HG03108 (cell line): Measurements from ENCODE around the gene SLC4A5.

Experiments
- ATAC-seq: cut with Tn5 transposase; IDR thresholded peaks from one replicate; pipeline ENCODE4 v1.9.1; 2021; ENCODE audit warnings: moderate library complexity; ENCODE audit not compliant: unreplicated experiment

The SLC4A5 gene

GRCh38 chr2:74275228-74275627 is 68.0 kb downstream of the SLC4A5 start:
- ATAC-seq = no peak

DNA sequence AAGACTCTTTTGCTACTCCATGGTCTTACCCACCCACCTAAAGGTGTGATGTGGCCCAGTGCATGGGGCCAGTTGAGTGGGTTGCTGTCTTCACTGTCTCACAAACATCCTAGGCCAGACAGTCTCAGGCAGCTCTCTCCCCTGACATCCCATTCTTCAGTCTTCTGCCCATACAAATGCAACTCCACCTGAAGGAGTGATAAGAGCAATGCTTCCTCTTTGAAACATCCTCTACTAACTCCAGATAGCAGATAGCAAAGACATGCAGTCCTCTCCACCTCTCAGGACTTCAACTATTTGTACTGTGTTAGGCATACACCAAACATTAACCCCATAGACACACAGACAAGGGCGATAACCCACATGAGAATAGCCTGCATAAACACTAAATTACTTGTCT is 73.5 kb downstream of the SLC4A5 start:
- ATAC-seq = no peak

- no peak for ATAC-seq
These were observed 76.1 kb downstream of the SLC4A5 start for GRCh38 chr2:74267068-74267467.

DNA sequence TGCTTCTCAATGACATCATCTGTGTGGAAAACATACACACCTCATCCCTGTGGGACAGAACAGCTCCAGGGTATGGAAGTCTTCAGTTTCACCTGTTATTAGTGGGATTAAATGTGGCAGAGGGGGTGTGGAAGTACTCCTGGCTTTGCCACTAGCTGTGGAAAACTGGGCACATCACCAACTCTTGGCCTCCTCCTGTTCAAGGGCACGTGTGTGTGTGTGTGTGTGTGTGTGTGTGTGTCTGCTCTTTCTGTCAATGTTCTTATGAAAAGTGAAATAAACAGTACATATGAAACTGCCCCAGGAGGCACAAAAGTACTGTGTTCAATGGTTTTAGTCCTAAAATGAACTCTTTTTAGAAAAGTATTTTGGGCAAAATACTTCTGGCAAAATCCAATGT is 78.9 kb downstream of the SLC4A5 start:
- ATAC-seq = no peak

- ATAC-seq = no peak
These were observed 80.5 kb downstream of the SLC4A5 start for GRCh38 chr2:74262681-74263080.

DNA sequence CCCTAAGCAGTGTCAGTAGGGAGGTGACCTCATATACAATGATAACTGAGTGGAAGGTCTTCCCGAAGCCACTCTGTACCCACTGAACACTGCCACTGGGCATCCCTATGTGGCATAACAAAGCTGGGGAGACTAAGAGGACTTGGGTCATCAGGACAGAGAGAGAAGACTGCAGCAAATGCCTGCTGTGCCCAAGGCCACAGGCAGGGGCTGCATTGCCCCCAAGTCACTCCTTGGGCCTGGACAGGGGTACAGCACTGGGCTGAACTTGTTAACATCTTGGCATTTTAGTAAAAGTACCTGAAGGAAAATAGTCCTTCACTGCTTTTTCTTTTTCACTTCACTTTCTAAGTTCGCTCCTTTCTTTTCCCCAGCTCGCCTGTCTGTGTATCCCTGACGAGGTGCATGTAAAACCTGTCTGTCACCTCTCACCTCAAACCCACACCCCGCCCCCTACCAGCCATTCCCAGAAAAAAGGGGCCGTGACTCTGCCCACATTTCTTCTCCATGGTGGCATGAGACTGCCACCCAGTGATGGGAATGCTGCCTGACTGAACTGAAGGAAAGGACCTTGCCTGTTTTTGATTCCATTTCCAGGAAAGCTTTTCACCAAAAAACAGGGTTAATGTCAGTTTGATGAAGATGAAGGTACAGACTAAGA is 81.9 kb downstream of the SLC4A5 start:
- no peak for ATAC-seq

GRCh38 chr2:74260495-74260894 is 82.7 kb downstream of the SLC4A5 start:
- ATAC-seq = no peak

DNA sequence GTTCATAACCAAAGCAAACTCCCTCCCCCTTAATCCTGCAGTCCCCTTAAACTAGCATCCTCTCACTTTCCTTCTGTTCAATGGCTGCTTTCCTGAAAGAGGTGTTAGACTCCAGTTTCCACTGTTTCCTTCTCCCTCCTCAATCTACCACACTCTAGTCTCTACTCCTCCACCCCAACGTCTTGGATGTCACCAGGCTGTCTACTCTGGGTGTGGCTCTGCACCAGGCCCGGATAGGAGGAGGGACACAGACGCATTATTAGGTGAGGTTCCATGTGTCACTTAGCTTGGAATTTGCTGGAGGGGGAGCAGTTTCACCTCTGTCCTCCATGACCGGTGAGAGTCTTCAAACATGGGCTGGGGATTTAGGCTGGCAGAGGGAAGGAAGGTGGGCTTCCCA is 83.5 kb downstream of the SLC4A5 start:
- ATAC-seq = no peak

DNA sequence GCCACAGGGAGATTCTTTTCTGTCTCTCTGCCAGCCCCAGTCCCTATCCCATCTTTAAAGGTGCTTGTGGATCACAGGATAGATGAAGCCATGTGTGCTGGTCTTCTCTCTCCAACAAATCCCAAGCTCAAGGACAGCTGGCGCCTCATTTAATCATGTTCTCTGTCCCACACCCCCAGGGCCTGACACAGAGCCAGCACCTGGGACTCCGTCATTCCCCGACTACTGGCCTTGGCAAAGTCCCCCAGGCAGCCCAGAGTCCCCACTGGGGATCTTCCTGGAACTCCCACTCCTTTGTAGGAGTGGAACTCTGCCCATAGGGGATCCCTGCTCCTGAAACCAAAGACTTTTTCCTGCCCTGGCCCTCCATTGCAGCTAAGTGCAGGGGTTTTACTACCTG is 84.0 kb downstream of the SLC4A5 start:
- no peak for ATAC-seq

DNA sequence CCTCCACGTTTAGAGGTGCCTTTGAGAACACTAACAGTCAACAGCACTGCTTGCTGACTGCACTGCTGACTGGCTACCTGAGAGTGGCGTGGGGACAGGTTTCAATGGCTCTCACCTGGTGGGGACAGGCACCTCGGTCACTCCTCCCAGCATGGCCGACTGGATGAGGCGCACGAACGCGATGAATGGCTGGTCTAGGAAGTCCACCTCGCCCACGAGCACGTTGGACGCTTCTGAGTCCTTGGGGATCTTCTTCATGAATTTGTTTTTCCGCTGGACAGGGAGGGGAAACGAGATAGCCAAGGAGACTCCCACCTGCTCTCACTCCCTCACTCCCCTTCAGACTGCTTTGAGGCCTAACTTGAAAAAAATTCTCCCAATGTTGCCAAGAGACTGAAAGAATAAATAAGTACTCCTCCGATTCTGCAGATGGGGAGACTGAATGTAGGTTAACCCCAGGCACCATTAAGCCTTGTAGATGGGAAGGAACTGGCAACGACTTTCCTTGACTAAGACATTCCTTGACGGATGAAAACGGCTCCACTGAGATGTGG is 87.5 kb downstream of the SLC4A5 start:
- no peak for ATAC-seq

GRCh38 chr2:74253971-74254310 is 89.3 kb downstream of the SLC4A5 start:
- no peak for ATAC-seq

DNA sequence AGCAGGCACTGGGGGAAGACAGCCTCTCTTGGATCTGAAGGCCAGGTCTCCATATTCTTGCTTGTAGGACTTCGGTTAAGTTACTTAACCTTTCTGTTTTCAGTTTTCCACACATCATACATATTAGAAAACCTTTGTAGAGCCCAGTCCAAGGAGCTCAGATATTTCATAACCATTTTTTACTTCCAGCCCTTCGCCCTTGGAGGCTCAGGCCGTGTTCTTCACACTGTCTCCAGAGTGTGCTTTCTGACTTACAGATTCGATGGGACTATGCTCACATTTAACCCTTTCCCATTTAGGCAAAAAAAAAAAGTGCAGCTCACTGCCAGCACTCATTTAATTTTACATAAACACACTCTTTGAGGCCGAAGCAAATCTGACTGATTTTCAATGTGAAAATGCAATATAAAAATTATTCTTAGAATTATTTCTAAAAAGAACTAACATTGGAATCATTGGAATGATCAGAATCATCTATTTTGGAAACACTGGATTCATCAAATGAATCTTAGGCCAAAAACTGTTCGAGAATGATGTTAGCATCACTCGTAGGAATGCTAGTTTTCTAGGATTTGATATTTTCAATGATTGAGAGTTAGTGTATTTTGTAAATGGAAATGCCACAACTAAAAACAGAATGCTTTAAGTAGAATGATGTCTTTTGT is 89.8 kb downstream of the SLC4A5 start:
- no peak for ATAC-seq

DNA sequence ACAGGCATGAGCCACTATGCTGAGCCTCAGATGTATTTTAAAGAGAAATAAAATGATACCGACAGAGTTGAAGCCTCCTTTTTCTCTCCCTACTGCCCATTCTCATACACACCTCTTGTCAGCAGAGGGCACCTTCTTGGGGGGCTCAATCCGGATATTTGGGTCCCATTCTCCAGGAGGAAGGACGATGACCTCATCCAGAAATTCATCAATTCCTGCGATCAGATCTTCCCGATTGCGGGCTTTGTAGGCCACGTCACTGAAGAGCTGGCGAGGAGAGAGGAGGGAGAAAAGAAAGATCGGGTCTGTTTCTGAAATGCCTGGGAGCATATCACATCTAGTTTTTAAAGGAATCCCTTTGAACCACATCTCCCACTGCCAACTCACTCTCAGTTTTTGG is 90.4 kb downstream of the SLC4A5 start:
- no peak for ATAC-seq

DNA sequence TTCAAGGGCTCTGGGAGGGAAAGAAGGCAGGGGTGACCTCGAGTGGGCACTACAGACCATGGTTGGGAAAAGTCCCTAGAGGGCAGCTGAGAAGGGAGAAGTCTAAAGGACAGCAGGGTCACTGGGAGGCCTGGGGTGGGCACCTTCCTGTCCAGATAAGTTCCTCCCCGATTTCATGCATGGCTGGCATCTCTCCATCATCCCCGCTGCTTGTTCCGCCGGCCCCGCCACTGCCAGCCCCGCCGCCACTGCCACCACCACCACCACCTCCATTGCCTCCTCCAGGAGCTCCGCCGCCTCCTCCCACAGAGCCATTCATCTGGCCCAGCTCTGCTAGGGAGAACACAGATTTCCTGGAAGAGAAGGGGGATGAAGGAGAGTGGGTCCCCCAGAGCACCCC is 91.2 kb downstream of the SLC4A5 start:
- ATAC-seq = no peak

- no peak for ATAC-seq
These were observed 93.0 kb downstream of the SLC4A5 start for GRCh38 chr2:74250189-74250631.

GRCh38 chr2:74249406-74250122 is 93.7 kb downstream of the SLC4A5 start:
- no peak for ATAC-seq

- no peak for ATAC-seq
These were observed 96.6 kb downstream of the SLC4A5 start for GRCh38 chr2:74246496-74247195.

DNA sequence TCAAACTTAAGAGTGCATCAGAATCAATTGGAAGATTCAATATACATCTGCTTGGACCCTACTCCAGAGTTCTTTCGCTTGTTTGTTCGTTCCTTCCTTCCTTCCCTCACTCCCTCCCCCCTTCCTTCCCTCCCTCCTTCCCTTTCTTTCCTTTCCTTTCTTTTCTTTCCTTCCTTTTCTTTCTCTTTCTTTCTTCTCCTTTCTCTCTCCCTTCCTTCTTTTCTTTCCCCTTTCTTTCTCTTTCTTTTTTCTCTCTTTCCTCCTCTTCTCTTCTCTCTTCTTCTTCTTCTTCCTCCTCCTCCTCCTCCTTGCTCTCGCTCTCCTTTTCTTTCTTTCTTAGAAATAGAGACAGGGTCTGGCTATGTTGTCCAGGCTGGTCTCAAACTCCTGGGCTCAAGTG is 98.9 kb downstream of the SLC4A5 start:
- ATAC-seq = no peak

DNA sequence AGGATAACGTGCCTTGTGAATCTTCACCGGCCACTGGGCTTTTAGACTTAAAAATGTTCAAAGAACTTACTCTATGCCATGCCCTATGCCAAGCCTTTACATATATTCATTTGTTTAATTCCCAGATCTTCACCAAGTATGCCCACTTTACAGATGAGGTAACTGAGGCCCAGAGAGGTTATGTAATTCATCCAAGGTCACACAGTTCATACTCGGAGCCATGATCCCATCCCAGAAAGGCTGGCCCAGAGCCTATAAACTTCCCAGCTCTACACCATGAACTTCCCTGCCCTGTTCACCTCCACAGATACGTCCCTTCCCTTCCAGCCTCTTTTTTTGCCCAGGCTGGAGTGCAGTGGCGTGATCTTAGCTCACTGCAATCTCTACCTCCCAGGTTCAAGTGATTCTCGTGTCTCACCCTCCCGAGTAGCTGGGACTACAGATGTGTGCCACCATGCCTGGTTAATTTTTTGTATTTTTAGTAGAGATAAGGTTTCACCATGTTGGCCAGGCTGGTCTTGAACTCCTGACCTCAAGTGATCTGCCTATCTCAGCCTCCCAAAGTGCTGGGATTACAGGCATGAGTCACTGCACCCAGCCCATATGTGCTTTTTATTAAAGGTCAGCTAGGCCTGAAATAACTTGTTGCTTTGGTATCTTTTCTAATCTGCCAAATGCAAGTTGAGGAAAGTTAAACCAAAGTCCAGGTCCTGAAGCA is 100.7 kb downstream of the SLC4A5 start:
- no peak for ATAC-seq

DNA sequence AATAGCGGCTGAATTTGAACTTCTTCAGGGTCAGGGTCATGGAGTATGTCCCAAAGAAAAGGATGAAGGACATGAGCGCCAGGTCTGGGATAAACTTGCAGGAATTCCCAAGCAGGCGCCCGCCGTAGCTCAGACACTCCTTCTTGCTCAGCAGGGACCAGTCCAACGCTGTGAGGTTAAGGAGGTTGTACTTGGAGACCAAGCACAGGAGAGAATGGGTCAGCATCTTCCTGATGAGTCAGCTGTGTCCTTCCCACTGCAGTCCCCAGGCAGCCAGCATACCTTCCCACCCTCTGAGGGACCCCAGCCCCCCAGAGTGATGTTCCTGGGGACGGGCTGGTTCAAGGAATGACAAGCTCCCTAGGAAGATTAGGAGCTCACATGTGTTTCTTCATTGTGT is 103.9 kb downstream of the SLC4A5 start:
- no peak for ATAC-seq

DNA sequence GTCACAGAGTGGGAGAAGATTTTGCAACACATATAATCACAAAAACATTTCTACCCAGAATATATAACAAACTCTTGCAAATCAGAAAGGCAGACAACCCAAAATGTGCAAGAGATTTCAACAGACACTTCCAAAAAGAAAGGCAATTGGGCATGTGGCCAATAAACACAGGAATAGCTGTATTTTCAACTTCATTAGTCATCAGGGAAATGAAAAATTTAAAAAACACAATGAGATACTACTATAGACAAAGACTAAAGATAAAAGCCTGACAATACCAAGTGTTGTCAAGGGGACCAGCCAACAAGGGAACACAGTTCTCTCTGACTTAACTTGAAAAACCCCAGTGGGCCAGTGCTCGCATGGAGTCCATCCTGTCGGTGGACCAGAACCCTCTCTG is 104.3 kb downstream of the SLC4A5 start:
- no peak for ATAC-seq
